Activated CD4-positive, CD25-positive, alpha-beta regulatory T cell (primary cell): Measurements from ENCODE around the gene HACD3.
"Not testable (repeated sequence)": the region's sequence is repeated elsewhere in the genome, so short reads cannot be mapped to it uniquely, and the experiment has no call there.

ENCODE experiments used
- DNase-seq, 4 experiments: peaks; one replicate each; lab custom pipeline; 2025; lab: John Stamatoyannopoulos, UW

Gene HACD3

GRCh38 chr15:65603134-65603533, 72.9 kb downstream of the HACD3 start:
- no peak for DNase-seq

- no peak for DNase-seq
Measured at GRCh38 chr15:65603559-65603958, 73.3 kb downstream of the HACD3 start.

DNA sequence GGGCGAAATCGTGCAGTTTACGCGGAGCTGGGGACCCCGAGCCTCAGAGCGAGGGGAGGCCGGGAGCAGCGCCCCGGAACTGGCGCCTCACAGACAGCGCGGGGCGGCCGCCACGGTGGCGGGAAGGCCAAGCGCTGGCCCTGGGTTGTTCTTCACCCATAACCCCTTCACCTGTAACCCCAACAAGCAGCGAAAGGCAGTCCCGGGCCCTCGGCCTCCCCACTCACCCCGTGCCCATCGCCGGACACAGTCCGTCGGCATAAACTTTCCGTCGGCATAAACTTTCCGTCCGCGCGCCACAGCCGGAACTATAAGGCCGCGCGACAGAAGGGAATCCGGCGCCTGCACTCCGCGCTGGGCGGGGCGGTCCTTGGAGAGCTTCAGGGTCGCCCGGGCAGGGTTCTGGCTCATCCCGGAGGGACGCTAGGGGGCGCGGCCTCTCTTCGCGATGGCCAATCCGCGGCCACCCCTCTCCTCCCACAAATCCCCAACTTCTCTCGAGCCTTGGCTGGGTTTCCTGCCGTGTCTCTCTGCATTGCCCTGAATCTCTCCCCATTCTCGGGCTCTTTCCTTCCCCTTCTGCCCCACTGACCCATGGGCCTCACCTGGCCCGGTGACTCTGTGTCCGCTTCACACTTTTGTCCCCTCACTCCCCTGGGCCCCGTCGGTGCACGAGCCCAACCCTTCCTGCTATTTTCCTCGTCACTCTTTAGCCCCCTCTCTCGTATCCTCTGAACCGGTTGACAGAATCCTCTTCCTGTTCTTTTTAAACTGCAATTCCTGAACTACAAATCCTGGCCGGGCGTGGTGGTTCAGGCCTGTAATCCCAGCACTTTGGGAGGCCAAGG, 80.8 kb downstream of the HACD3 start, which contains the start of gene INTS14:
Gene INTS14, minus strand, starts transcription at position 261 of the 848 bp plus-strand sequence. CDS start 3,751 bp downstream, outside the sequence.
- DNase-seq: peak; percentile 82 to 90 (median 84)

DNA sequence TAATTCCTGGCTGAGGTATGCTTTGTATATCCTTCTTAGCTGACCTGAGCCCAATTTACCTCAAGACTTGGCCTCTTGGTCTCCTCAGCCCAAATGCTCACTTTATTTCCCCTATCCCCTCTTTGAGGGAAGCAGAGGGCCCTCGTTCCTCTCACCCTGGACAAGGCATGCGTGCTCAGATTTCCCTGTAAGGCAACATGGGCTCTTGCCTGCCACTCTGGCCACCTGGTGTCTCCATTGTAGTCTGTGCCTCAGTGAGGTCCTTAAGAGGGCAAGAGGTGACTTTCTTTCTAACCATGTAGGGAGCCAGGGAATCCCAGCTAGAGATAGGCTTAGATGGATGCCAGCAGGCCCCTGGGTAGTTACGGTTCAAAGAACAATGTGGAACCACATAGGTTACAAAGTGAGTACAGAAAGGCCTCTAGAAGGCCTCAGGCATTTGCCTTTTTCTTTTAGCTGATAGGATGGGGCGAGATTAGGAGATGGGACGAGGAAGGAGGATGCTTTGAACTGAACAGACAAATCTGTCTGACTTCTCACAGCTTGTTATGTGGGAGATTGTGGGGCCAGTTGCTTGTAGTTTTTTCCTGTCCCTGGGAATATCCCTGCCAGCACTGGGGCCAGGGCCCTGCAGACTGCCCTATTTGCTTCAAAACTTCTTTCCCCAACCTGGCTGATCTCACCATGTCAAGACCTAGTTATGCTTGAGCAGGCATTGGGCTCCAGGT, 81.8 kb downstream of the HACD3 start:
- DNase-seq: no peak

DNA sequence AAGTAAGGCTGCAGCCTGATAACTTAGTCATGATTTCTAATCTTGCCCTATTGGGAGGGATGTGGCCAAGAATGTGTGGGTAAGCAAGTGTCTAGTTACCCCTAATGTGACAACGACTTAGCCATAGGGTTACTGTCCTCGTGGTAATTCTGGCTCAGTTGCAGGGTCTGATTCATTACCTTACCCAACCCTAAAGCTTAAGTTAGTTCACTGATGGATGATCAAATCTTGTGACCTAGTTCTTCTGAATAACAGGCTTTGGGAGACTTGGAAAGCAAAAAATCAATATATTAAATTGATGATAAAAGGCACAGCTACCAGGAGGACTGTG, 82.3 kb downstream of the HACD3 start:
- no peak for DNase-seq

DNA sequence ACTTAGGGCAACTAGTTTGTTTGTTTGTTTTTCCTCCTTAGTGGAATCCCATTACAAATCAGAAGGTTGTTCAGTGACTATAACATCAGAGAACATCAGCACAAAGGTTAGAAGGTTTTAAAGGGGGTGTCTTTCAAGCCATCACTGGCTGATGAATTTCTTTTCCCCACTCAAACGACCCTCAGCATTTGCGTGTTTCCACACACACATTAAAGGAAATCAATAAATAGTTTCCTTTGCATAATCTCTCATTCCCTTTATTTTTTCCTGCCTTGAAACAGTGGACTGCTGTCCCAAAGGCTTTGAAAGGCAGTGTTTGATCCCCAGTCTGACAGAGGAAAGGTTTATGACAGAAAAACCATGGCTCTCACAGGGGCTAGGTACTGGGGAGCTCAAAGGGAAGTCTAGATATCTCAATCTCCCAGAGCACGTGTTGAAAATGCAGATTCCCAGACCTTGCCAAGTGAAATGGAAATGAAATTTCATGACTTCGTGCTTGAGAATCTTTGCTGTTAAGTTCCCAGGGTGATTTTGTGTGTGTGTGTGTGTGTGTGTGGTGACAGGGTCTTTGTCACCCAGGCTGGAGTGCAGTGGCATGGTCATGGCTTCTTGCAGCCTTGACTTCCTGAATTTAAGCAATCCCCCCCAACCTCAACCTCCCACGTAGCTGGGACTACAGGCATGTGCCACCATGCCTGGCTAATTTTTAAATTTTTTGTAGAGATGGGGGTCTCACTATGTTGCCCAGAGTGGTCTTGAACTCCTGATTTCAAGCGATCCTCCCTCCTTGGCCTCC, 82.9 kb downstream of the HACD3 start:
- no peak for DNase-seq

GRCh38 chr15:65615887-65616286, 85.6 kb downstream of the HACD3 start:
- not testable (repeated sequence) for DNase-seq

DNA sequence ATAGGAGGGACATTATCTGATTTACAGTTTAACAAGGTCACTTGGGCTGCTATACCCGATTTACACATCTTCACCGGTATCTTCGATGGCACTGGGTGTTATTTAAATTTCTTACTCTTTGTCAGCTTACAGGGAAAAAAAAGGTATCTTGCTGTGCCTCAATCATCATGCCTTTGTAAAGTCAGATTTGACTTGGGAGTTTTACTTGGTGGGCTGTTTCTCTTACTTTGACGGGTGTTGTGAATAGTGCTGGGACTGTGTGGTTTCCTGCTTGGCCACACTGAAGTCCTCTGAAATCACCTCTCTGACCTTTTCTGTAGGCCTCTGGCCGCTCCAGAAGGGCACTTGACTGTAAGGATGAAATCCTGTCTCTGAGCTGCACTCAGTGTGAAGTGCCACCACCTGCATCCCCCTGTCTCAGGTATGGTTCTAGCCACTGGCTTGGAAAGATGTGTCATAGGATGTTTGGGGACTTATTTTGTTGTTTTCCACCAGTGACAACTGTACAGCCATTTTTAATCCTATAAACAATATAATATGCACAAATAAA, 88.4 kb downstream of the HACD3 start:
- DNase-seq: no peak

DNA sequence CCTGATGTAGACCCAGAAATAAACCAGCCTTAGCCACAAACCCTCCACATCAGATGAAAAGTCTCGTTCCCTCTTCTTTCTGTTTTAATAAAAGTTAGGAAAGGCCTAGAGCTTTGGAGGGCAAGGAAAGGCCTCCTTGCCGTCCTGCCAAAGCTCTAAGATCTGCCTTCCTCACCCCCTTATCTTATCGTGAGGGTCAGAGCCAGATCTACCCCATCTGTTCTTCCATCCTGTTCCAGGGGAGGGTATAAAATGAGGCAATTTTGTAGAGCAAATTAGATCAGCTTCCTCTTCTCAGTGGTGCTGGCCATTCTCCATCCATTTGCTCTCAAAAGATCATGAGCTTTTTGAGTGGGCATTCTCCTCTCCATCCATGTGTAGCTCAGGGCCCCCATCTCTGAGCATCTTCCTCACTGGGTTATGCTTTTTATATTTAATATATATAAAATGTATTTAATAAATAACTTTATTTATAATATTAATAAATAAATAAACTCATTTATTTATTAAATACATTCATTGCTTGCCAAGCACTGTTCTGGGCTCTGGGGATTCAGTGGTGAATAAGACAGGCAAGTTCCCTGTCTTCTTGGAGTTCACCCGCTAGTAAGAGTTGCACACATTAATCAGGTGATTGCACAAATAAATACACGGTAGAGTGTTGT, 89.5 kb downstream of the HACD3 start:
- DNase-seq: no peak

- no peak for DNase-seq
Measured at GRCh38 chr15:65620833-65621232, 90.6 kb downstream of the HACD3 start.

- DNase-seq: no peak
Measured at GRCh38 chr15:65621638-65622037, 91.4 kb downstream of the HACD3 start, which contains the start of gene SLC24A1. Gene SLC24A1, plus strand, starts transcription at chr15:65621938. Its CDS starts 2,143 bp downstream, at chr15:65624081.

DNA sequence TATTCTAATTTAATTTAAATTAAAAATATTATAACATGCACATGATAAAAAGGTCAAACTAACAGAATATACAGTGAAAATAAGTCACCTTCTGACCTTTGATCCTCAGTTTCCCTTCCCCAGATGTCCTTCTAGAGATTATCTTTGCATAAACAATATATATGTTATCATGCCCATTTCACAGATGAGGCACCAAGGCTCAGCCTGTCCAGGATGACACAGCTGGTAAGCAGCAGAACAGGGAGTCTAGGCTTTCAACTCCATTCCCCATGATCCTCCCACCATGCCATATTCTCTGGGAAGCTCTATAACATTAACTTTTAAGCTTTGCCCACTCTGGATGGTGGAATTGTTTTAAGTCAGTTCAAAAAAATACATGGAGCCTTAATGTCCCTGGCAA, 92.8 kb downstream of the HACD3 start:
- DNase-seq: no peak

DNA sequence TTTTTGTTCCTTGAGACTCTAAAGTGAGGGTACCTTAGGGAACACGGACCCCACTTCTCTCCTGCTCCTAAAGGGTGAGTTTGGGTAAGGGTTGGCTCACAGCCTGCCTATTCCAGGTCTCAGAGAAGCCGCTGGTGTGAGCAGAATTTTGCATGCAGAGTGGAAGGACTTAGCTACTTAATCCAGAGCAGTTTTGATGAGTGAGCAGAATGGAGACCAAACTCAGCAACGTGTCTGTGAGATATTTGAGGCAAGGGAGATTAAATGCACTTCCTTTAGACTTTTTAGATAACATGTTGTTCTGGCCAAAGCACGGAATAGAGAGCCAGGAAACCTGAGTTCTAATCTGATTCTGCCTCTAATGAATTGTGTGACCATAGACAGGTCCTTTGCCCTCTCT, 96.6 kb downstream of the HACD3 start:
- DNase-seq: no peak
